Endodermal cell (in vitro differentiated cells): ENCODE data around the gene TFRC. TPM values are rescaled to one million over a fixed set of nuclear protein-coding genes. Genes with fewer than 3 reads are reported as not detected.
"Not testable (repeated sequence)": the region's sequence is repeated elsewhere in the genome, so short reads cannot be mapped to it uniquely, and the experiment has no call there.

Source experiments
- DNase-seq: peaks from one replicate; pipeline ENCODE4 v3.0.0-alpha.2; 2017
- H3K27ac ChIP-seq: 2 replicates; pipeline ENCODE4 v1.5.1; 2013; ENCODE audit warnings: mild to moderate bottlenecking, low read depth, low read length, moderate library complexity
- H3K27me3 ChIP-seq: 2 replicates; pipeline ENCODE4 v1.6.1; 2013; ENCODE audit warnings: mild to moderate bottlenecking, low read length, moderate library complexity; ENCODE audit not compliant: insufficient read depth, control insufficient read depth, poor library complexity, severe bottlenecking
- H3K36me3 ChIP-seq: 2 replicates; pipeline ENCODE4 v1.7.0; 2013; ENCODE audit warnings: mild to moderate bottlenecking, low read length, moderate library complexity; ENCODE audit not compliant: control insufficient read depth, insufficient read depth
- H3K4me1 ChIP-seq: one replicate; pipeline ENCODE4 v1.7.0; 2013; ENCODE audit warnings: low read length; ENCODE audit not compliant: control insufficient read depth, insufficient read depth
- H3K4me3 ChIP-seq: 2 replicates; pipeline ENCODE4 v1.5.1; 2013; ENCODE audit warnings: mild to moderate bottlenecking, low read length, moderate library complexity
- H3K9ac ChIP-seq: 2 replicates; pipeline ENCODE4 v1.6.1; 2013; ENCODE audit warnings: mild to moderate bottlenecking, low read length, moderate library complexity; ENCODE audit not compliant: poor library complexity, severe bottlenecking; ENCODE audit errors: extremely low read depth
- H3K9me3 ChIP-seq: 2 replicates; pipeline ENCODE4 v1.6.1; 2013; ENCODE audit warnings: mild to moderate bottlenecking, low read length, moderate library complexity; ENCODE audit not compliant: control insufficient read depth
- H3K27ac Mint-ChIP-seq: 2 replicates; pipeline ENCODE4 v1.8.0; 2020; ENCODE audit warnings: mixed read lengths
- H3K27me3 Mint-ChIP-seq: 2 replicates; pipeline ENCODE4 v1.8.0; 2021; ENCODE audit warnings: mild to moderate bottlenecking, mixed read lengths; ENCODE audit not compliant: insufficient read depth
- H3K36me3 Mint-ChIP-seq: 2 replicates; pipeline ENCODE4 v1.8.0; 2020; ENCODE audit warnings: low read depth, mixed read lengths
- H3K4me1 Mint-ChIP-seq: 2 replicates; pipeline ENCODE4 v1.8.0; 2020; ENCODE audit warnings: mixed read lengths
- H3K4me3 Mint-ChIP-seq: 2 replicates; pipeline ENCODE4 v1.8.0; 2020; ENCODE audit warnings: mild to moderate bottlenecking, moderate library complexity, mixed read lengths
- H3K9me3 Mint-ChIP-seq: 2 replicates; pipeline ENCODE4 v1.8.0; 2020; ENCODE audit warnings: mild to moderate bottlenecking, mixed read lengths
- WGBS, 2 experiments: methylation state at CpG; one replicate each; pipeline versions ENCODE4 v1.1.5 to v1.1.7; 2013; ENCODE audit warnings: missing lambda C conversion rate in 2 of 2, mixed read lengths in 1 of 2; ENCODE audit not compliant: insufficient coverage in 1 of 2, insufficient read length in 1 of 2; 5-methylcytosine and 5-hydroxymethylcytosine counted together
- total RNA-seq, 2 donors: library from RNA; stranded (reverse); fragmentation: NEBNext Ultra II Directional in 1 of 2; extraction: Animal tissue kit (Norgen Biotek cat#: 25700) in 1 of 2; gene quantifications; 2 replicates in 1 of 2; 3 replicates in 1 of 2; pipeline ENCODE4 v1.2.1, GENCODE V29; 2021
- TF ChIP-seq, protein P1 (sequence below): fragments of 200-600 bp; sonication (generic); conservative IDR thresholded peaks from 2 replicates; pipeline ENCODE4 v1.5.0; 2021; ENCODE audit warnings: antibody characterized with exemption, mild to moderate bottlenecking

Gene TFRC
- total RNA-seq, 2 donors from 2014 or later = 69.0 to 90.0 TPM

DNA sequence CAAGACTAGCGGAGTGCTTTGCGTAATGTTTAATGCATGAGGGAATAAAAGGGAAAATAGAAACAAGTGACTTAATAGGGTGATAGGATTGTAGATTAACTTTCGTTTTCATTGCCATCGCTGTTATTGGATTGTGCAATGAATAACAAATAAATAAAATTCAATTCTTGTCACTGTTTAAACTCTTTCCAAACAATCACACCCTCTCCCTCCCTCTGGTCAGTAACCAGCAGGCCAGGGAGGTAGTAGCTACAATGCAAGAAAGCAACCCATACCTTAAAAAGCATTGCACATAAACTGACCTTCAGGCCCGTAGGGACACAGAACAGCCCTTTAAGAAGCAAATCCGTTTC lies 705 bp upstream of the TFRC start:
- 79 to 100% methylated on average over 3 to 6 of the region's 6 CpGs for WGBS, 2 experiments
- H3K27me3 Mint-ChIP-seq = no peaks in the 10 kb centered on the region

DNA sequence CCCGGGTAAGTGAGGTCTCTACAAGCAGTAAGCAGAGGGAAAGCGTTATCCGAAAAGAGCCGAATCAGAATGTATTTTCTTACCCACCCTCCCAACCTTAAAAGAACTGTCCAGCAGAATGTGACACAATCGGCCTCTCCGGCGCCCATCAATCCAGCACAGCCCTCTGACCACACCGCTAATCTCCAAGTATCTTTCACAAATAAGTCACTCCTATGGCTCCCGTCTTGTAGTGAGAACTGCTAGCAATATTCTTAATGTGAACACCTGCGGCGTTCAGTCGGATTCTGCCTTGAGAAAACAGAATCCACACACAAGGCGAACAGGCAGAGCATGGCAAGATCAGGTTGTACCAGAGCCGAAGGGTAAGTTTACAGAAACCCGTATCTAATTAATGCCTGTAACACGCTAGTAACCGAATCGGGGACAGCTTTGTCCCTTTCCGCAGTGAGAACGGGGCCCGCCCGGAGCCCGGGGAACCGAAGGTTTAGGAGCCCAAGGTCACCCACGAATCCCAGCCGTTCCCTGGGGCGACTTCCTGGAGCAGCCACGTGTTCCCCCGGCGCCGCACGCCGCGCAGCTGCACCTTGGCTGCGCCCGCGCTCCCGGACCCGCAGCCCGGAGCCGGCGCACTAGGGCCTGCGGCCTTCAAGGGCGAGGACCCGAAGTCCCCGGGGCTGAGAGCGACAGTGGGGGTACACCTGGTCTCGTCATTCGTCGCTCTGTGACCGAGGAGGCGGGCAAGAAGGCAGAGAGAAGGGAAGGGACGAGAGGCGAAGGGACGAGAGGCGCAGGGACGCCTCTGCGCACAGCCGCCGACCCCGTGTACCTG lies 672 bp downstream of the TFRC start:
- TF ChIP-seq, protein P1, sequence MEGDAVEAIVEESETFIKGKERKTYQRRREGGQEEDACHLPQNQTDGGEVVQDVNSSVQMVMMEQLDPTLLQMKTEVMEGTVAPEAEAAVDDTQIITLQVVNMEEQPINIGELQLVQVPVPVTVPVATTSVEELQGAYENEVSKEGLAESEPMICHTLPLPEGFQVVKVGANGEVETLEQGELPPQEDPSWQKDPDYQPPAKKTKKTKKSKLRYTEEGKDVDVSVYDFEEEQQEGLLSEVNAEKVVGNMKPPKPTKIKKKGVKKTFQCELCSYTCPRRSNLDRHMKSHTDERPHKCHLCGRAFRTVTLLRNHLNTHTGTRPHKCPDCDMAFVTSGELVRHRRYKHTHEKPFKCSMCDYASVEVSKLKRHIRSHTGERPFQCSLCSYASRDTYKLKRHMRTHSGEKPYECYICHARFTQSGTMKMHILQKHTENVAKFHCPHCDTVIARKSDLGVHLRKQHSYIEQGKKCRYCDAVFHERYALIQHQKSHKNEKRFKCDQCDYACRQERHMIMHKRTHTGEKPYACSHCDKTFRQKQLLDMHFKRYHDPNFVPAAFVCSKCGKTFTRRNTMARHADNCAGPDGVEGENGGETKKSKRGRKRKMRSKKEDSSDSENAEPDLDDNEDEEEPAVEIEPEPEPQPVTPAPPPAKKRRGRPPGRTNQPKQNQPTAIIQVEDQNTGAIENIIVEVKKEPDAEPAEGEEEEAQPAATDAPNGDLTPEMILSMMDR = no peak
- H3K27ac ChIP-seq = peak overlapping the region; percentile 92
- 0 to 1% methylated on average over 30 to 61 of the region's 61 CpGs for WGBS, 2 experiments

More for the DNA sequence above, 705 bp upstream of the TFRC start:
- Mint-ChIP-seq H3K27ac (no peak overlapping the region), H3K4me1 (peaks cover 18% of the 10 kb centered on the region), H3K9me3 (no peaks in the 10 kb centered on the region), H3K4me3 (peak overlapping the region; percentile 86), H3K36me3 (peaks cover 4% of the 10 kb centered on the region)
- no peak for DNase-seq
- TF ChIP-seq, protein P1 = no peak
- peak overlapping the region; percentile 16 for H3K9ac ChIP-seq
- no peaks in the 10 kb centered on the region for H3K27me3 ChIP-seq
- no peaks in the 10 kb centered on the region for H3K36me3 ChIP-seq
- peak overlapping the region; percentile 97 for H3K4me3 ChIP-seq
- H3K27ac ChIP-seq = no peak overlapping the region
- no peaks in the 10 kb centered on the region for H3K4me1 ChIP-seq
- no peaks in the 10 kb centered on the region for H3K9me3 ChIP-seq

DNA sequence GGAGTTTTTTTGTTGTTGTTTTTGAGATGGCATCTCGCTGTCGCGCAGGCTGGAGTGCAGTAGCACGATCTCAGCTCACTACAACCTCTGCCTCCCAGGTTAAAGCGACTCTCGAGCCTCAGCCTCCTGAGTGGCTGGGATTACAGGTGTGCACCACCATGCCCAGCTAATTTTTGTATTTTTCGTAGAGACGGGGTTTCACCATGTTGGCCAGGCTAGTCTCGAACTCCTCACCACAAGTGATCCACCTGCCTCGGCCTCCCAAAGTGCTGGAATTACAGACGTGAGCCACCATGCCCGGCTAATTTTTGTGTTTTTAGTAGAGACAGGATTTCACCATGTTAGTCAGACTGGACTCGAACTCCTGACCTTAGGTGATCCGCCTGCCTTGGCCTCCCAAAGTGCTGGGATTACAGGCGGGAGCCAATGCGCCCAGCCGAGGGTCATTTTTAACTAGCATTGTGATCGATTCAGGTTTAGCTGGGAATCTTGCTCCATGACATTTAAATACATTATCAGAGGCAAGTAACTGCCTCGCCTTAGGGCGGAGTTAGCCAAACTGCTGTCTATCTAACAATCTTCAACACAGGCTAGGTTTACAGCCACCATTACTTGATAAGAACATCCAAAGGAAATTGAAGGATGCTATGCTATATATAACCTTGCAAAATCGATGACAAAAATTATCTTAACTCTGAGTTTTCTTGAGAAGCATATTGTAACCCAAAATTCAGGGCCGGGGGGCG lies 1.6 kb downstream of the TFRC start:
- not testable (repeated sequence) for DNase-seq, H3K27ac ChIP-seq
- H3K27ac Mint-ChIP-seq = peak overlapping the region; percentile 93

More for the DNA sequence above, 672 bp downstream of the TFRC start:
- H3K27me3 ChIP-seq = no peaks in the 10 kb centered on the region
- peak overlapping the region; percentile 83 for H3K9ac ChIP-seq
- peak; percentile 82 for DNase-seq
- H3K36me3 ChIP-seq = peaks cover 8% of the 10 kb centered on the region
- H3K36me3 Mint-ChIP-seq = peaks cover 11% of the 10 kb centered on the region
- peaks cover 18% of the 10 kb centered on the region for H3K4me1 Mint-ChIP-seq
- H3K9me3 Mint-ChIP-seq = no peaks in the 10 kb centered on the region
- peak overlapping the region; percentile 93 for H3K27ac Mint-ChIP-seq
- no peaks in the 10 kb centered on the region for H3K4me1 ChIP-seq
- H3K4me3 Mint-ChIP-seq = peak overlapping the region; percentile 86
- peak overlapping the region; percentile 97 for H3K4me3 ChIP-seq
- no peaks in the 10 kb centered on the region for H3K27me3 Mint-ChIP-seq
- no peaks in the 10 kb centered on the region for H3K9me3 ChIP-seq

More for the DNA sequence above, 1.6 kb downstream of the TFRC start:
- H3K36me3 ChIP-seq = peaks cover 13% of the 10 kb centered on the region
- H3K27me3 Mint-ChIP-seq, H3K4me1 ChIP-seq, H3K9me3 Mint-ChIP-seq, H3K27me3 ChIP-seq, H3K9me3 ChIP-seq: not testable (repeated sequence)
- 87 to 90% methylated on average over 18 to 23 of the region's 23 CpGs for WGBS, 2 experiments
- peak overlapping the region; percentile 97 for H3K4me3 ChIP-seq
- peak overlapping the region; percentile 83 for H3K9ac ChIP-seq
- Mint-ChIP-seq H3K36me3 (peaks cover 14% of the 10 kb centered on the region), H3K4me1 (peaks cover 13% of the 10 kb centered on the region), H3K4me3 (peak overlapping the region; percentile 86)
